ENCODE measurements around the gene ASAH2.
"Not testable (repeated sequence)": the region's sequence is repeated elsewhere in the genome, so short reads cannot be mapped to it uniquely, and the experiment has no call there.

The ASAH2 gene

DNA sequence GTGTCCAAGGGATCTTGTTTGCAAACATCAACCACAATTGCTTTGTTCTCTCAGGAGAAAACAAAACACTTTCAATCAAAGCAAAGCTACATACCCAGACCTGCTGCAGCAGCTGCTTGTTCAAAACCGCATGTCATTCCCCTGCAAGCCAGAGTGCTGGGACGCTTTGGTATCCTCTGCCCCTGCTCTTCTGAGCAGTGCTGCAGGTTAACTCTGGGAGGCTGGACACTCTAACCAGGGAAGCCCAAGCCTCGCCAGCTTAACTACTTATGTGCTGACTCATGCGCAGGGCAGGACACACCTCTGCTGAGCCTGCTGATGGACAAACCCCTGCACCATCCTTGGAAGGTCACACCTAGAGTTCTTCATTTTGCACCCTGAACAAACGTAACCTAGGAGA, 28.2 kb upstream of the ASAH2 start:
- no peak for TF ChIP-seq CTCF (IDR thresholded peaks at IDR 0.05; ENCODE audit: low read depth, low read length, missing control alignments)
- DNase-seq (ENCODE audit: extremely low read depth, low read depth), result no peak
- H3K4me3 ChIP-seq (replicated peaks; ENCODE audit: low read depth, low read length), result no peak overlapping the region

- DNase-seq (ENCODE audit: extremely low read depth, low read depth), result no peak
- peak; percentile 62 for TF ChIP-seq CTCF (IDR thresholded peaks at IDR 0.05; ENCODE audit: low read depth, low read length, missing control alignments)
- no peak overlapping the region for H3K4me3 ChIP-seq (replicated peaks; ENCODE audit: low read depth, low read length)
Measured at GRCh38 chr10:50275650-50276235, 24.4 kb upstream of the ASAH2 start.

DNA sequence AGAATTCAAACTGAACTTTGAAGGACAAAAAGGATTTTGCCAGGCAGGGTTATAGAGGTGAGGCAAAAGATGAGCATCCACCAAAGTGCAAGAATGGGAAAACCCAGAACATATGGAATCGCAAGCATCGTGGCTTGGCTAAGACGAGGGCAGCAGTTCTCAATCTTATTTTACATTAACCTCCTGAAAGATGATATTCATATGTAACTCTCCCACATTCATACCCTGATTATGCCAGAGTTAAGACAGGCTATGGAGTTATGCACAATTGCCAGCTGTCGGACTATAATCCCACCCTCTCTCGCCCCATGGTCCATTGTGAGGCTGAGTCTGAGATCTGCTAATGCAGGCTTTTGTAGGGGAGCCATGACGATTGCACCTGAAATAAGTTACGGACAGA, 21.2 kb upstream of the ASAH2 start:
- no peak for TF ChIP-seq CTCF (IDR thresholded peaks at IDR 0.05; ENCODE audit: low read depth, low read length, missing control alignments)
- no peak overlapping the region for H3K4me3 ChIP-seq (replicated peaks; ENCODE audit: low read depth, low read length)
- no peak for DNase-seq (ENCODE audit: extremely low read depth, low read depth)

DNA sequence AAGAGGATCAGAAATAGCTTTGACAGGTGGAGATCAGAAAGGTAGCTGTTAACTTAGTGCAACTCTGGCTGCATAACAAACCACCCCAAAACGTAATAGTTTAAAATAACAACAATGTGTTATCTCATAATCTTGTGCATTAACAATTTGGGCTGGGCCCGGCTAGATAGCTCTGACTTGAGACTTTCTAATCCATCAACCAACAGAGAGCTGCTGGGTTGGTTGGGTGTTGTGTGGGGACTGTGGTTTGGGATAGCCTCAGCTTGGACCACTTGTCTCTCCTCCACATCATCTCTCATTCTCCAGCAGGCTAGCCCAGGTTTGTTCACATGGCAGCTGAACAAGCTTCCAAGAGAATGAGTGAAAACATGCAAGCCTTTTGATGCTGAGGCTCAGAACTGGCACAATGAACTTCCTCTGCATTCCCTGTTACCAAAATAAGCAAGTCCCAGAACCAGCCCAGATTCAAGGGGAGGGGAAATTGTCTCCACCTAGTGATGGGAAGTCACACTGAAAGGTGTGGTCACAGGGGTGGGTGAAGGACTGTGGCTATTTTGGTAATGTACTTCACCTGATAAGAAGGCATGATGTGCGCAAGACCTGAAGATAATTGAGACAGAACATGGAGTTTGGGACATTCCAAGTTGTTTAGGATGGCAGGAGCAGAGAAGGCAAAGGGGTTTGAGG, 20.4 kb upstream of the ASAH2 start:
- TF ChIP-seq CTCF (IDR thresholded peaks at IDR 0.05; ENCODE audit: low read depth, low read length, missing control alignments), result no peak
- DNase-seq (ENCODE audit: extremely low read depth, low read depth), result no peak

DNA sequence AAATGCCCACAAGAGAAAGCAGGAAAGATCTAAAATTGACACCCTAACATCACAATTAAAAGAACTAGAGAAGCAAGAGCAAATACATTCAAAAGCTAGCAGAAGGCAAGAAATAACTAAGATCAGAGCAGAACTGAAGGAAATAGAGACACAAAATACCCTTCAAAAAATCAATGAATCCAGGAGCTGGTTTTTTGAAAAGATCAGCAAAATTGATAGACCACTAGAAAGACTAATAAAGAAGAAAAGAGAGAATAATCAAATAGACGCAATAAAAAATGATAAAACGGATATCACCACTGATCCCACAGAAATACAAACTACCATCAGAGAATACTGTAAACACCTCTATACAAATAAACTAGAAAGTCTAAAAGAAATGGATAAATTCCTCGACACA, 16.6 kb upstream of the ASAH2 start:
- not testable (repeated sequence) for H3K4me3 ChIP-seq (replicated peaks; ENCODE audit: low read depth, low read length)

More for the DNA sequence above, 20.4 kb upstream of the ASAH2 start:
- no peak overlapping the region for H3K4me3 ChIP-seq (replicated peaks; ENCODE audit: low read depth, low read length)

DNA sequence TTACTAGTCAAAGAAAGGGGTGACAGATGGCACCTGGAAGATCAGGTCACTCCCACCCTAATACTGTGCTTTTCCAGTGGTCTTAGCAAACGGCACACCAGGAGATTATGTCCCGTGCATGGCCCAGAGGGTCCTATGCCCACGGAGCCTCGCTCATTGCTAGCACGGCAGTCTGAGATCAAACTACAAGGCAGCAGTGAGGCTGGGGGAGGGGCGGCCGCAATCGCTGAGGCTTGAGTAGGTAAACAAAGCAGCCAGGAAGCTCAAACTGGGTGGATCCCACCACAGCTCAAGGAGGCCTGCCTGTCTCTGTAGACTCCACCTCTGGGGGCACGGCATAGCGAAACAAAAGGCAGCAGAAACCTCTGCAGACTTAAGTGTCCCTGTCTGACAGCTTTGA, 11.3 kb upstream of the ASAH2 start:
- H3K4me3 ChIP-seq (replicated peaks; ENCODE audit: low read depth, low read length); DNase-seq (ENCODE audit: extremely low read depth, low read depth): not testable (repeated sequence)

More for the DNA sequence above, 16.6 kb upstream of the ASAH2 start:
- DNase-seq (ENCODE audit: extremely low read depth, low read depth), result not testable (repeated sequence)

- no peak for DNase-seq (ENCODE audit: extremely low read depth, low read depth)
- no peak for TF ChIP-seq CTCF (IDR thresholded peaks at IDR 0.05; ENCODE audit: low read depth, low read length, missing control alignments)
- H3K4me3 ChIP-seq (replicated peaks; ENCODE audit: low read depth, low read length), result no peak overlapping the region
Measured at GRCh38 chr10:50260791-50261281, 9.5 kb upstream of the ASAH2 start.

GRCh38 chr10:50254479-50254878, 3.2 kb upstream of the ASAH2 start:
- H3K4me3 ChIP-seq (replicated peaks; ENCODE audit: low read depth, low read length), result no peak overlapping the region
- DNase-seq (ENCODE audit: extremely low read depth, low read depth), result no peak
- no peak for TF ChIP-seq CTCF (IDR thresholded peaks at IDR 0.05; ENCODE audit: low read depth, low read length, missing control alignments)

All from HFF-Myc (cell line).